HepG2 (cell line): ENCODE results near the gene LLGL2. TPM values are rescaled to one million over a fixed set of nuclear protein-coding genes. Genes with fewer than 3 reads are reported as not detected.

Source experiments
- CBX2 ChIP-seq, 2 experiments: fragments of 200-600 bp in 1 of 2; sonication (generic); formaldehyde crosslinking in 1 of 2; IDR thresholded peaks; 2 replicates each; pipeline versions ENCODE4 v1.7.0 to v1.8.1; 2018 to 2022; ENCODE audit warnings: low read depth in 2 of 2, low read length in 1 of 2, mild to moderate bottlenecking in 1 of 2, missing genetic modification reagents in 1 of 2
- DNMT3B ChIP-seq: conservative IDR thresholded peaks from 2 replicates; pipeline ENCODE4 v1.6.1; 2016; ENCODE audit warnings: missing biosample characterization, control low read depth
- EEA1 ChIP-seq: sonication (generic); formaldehyde crosslinking; IDR thresholded peaks from 2 replicates; pipeline ENCODE4 v1.5.1; 2020; ENCODE audit warnings: mild to moderate bottlenecking, missing genetic modification reagents, borderline replicate concordance
- GZF1 ChIP-seq: sonication (generic); formaldehyde crosslinking; IDR thresholded peaks from 2 replicates; pipeline ENCODE4 v1.5.1; 2020; ENCODE audit warnings: mild to moderate bottlenecking, missing genetic modification reagents
- HNF4G ChIP-seq, 2 experiments: sonication (generic) in 1 of 2; formaldehyde crosslinking in 1 of 2; IDR thresholded peaks; 2 replicates each; pipeline versions ENCODE4 v1.4.0 to v1.6.1; 2011 to 2020; ENCODE audit warnings: borderline replicate concordance in 2 of 2, low read depth in 2 of 2, mild to moderate bottlenecking in 2 of 2, low read length in 1 of 2, missing genetic modification reagents in 1 of 2, moderate library complexity in 1 of 2
- KLF9 ChIP-seq: IDR thresholded peaks from 2 replicates; pipeline ENCODE4 v1.6.1; 2016; ENCODE audit warnings: low read depth
- KMT2B ChIP-seq: IDR thresholded peaks from 2 replicates; pipeline ENCODE4 v1.6.1; 2016; ENCODE audit warnings: missing genetic modification reagents, missing compliant biosample characterization
- MLLT10 ChIP-seq: sonication (generic); formaldehyde crosslinking; IDR thresholded peaks from 2 replicates; pipeline ENCODE4 v1.4.0; 2020; ENCODE audit warnings: missing genetic modification reagents
- NFATC3 ChIP-seq: sonication (generic); formaldehyde crosslinking; IDR thresholded peaks from 2 replicates; pipeline ENCODE4 v1.5.1; 2020; ENCODE audit warnings: mild to moderate bottlenecking, missing genetic modification reagents
- RCOR2 ChIP-seq: IDR thresholded peaks from 2 replicates; pipeline ENCODE4 v1.6.1; 2016; ENCODE audit warnings: missing biosample characterization, missing genetic modification reagents
- SIN3A ChIP-seq: IDR thresholded peaks from 2 replicates; pipeline ENCODE4 v1.6.1; 2011; ENCODE audit warnings: low read depth, mild to moderate bottlenecking, control low read depth, low read length, borderline replicate concordance
- SIX4 ChIP-seq: sonication (generic); formaldehyde crosslinking; IDR thresholded peaks from 2 replicates; pipeline ENCODE4 v1.4.0; 2020; ENCODE audit warnings: missing genetic modification reagents
- SOX6 ChIP-seq, 2 experiments: fragments of 450-650 bp in 1 of 2; sonication (generic) in 1 of 2; formaldehyde crosslinking in 1 of 2; IDR thresholded peaks; 2 replicates each; pipeline versions ENCODE4 v1.4.0 to v1.6.1; 2017 to 2020; ENCODE audit warnings: antibody characterized with exemption in 1 of 2, mild to moderate bottlenecking in 1 of 2, missing genetic modification reagents in 1 of 2
- YEATS2 ChIP-seq: sonication (generic); formaldehyde crosslinking; IDR thresholded peaks from 2 replicates; pipeline ENCODE4 v1.4.0; 2020; ENCODE audit warnings: missing genetic modification reagents, borderline replicate concordance
- ZFY ChIP-seq: sonication (generic); formaldehyde crosslinking; IDR thresholded peaks from 2 replicates; pipeline ENCODE4 v1.4.0; 2020; ENCODE audit warnings: missing genetic modification reagents
- ZNF232 ChIP-seq: sonication (generic); formaldehyde crosslinking; IDR thresholded peaks from 2 replicates; pipeline ENCODE4 v1.4.0; 2020; ENCODE audit warnings: missing genetic modification reagents, borderline replicate concordance
- ZNF7 ChIP-seq: IDR thresholded peaks from 2 replicates; pipeline ENCODE4 v1.6.1; 2016; ENCODE audit warnings: missing biosample characterization, missing genetic modification reagents
- polyA plus RNA-seq, 8 experiments: library from polyadenylated mRNA; depleted of rRNA in 3 of 8; stranded (reverse) in 7 of 8; unstranded in 1 of 8; fragments of >200 nt; fragmentation: Illumina TruSeq in 4 of 8; extraction: Trizol in 4 of 8; gene quantifications; 2 replicates each; pipeline versions ENCODE4 v1.2.1 to v1.2.3, GENCODE V29; 2011 to 2016; ENCODE audit warnings: low read depth in 4 of 8, missing spikeins in 1 of 8, mixed read lengths in 1 of 8; ENCODE audit not compliant: insufficient read depth in 1 of 8
- total RNA-seq, 5 experiments: library from RNA; depleted of rRNA; stranded (reverse); fragments of >200 nt; fragmentation: Illumina TruSeq; extraction: Trizol; gene quantifications; 2 replicates each; pipeline ENCODE4 v1.2.3, GENCODE V29; 2016; ENCODE audit warnings: low read depth in 1 of 5
- TF ChIP-seq, protein P1 (sequence below), 2 experiments: sonication (generic) in 1 of 2; formaldehyde crosslinking in 1 of 2; IDR thresholded peaks; 2 replicates each; pipeline versions ENCODE4 v1.4.0 to v1.6.1; 2018 to 2020; ENCODE audit warnings: missing genetic modification reagents in 2 of 2, borderline replicate concordance in 1 of 2, low read depth in 1 of 2, mild to moderate bottlenecking in 1 of 2, missing biosample characterization in 1 of 2
- TF ChIP-seq, protein P2 (sequence below): sonication (generic); formaldehyde crosslinking; IDR thresholded peaks from 2 replicates; pipeline ENCODE4 v1.5.0; 2020; ENCODE audit warnings: missing genetic modification reagents
- TF ChIP-seq, protein P3 (sequence below): sonication (generic); formaldehyde crosslinking; IDR thresholded peaks from 2 replicates; pipeline ENCODE4 v1.8.1; 2023; ENCODE audit warnings: mild to moderate bottlenecking, moderate library complexity, missing genetic modification reagents
- TF ChIP-seq, protein P4 (sequence below): sonication (generic); formaldehyde crosslinking; IDR thresholded peaks from 2 replicates; pipeline ENCODE4 v1.5.1; 2020; ENCODE audit warnings: missing genetic modification reagents, mild to moderate bottlenecking, borderline replicate concordance
- TF ChIP-seq, protein P5 (sequence below): sonication (generic); formaldehyde crosslinking; IDR thresholded peaks from 2 replicates; pipeline ENCODE4 v1.4.0; 2020; ENCODE audit warnings: low read depth, mild to moderate bottlenecking, missing genetic modification reagents

LLGL2 gene
- total and polyA plus RNA-seq, 2 of the 13 experiments (the other 11 are each of a cell fraction or from before 2014, with no cell fraction given), result 83.0 to 86.7 TPM

DNA sequence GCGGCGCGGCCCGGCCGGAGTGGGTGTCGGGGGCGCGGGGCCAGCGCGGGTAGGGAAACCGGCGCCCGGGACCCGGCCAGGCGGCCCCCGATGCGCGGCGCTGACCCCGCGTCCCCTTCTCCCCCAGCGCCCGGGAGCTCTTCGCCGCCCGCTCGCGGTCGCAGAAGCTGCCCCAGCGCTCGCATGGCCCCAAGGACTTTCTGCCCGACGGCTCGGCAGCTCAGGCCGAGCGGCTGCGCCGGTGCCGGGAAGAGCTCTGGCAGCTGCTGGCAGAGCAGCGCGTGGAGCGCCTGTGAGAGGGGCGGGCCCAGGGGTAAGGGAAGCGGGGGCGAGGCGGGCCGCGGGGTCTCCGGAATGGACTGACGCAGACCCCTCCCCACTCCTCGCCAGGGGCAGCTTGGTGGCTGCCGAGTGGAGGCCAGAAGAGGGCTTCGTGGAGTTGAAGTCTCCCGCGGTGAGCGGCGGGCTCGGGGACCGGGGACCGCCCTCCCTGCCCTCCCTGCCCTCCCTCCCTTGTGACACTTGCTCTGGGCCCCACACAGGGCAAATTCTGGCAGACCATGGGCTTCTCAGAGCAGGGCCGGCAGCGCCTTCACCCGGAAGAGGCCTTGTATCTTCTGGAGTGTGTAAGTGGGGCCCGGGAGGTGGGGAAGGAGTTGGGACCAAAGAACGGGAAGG is 8.7 kb upstream of the LLGL2 start (continued):
- TF ChIP-seq, protein P1, sequence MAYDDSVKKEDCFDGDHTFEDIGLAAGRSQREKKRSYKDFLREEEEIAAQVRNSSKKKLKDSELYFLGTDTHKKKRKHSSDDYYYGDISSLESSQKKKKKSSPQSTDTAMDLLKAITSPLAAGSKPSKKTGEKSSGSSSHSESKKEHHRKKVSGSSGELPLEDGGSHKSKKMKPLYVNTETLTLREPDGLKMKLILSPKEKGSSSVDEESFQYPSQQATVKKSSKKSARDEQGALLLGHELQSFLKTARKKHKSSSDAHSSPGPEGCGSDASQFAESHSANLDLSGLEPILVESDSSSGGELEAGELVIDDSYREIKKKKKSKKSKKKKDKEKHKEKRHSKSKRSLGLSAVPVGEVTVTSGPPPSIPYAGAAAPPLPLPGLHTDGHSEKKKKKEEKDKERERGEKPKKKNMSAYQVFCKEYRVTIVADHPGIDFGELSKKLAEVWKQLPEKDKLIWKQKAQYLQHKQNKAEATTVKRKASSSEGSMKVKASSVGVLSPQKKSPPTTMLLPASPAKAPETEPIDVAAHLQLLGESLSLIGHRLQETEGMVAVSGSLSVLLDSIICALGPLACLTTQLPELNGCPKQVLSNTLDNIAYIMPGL (CRISPR knock-in tag; IDR thresholded peaks at IDR 0.05; ENCODE audit: borderline replicate concordance in 1 of 2, low read depth in 1 of 2), result peak in 1 of 2 experiments; percentile 15; a peak in 1 of 4 replicates
- no peak for TF ChIP-seq HNF4G (IDR thresholded peaks at IDR 0.05; ENCODE audit: borderline replicate concordance, low read depth, low read length)
- 0 out of 2 replicates have a peak, but pooled peaks have one; percentile 18 for TF ChIP-seq HNF4G (CRISPR knock-in tag; IDR thresholded peaks at IDR 0.05; ENCODE audit: borderline replicate concordance, low read depth)
- TF ChIP-seq GZF1, result no peak
- TF ChIP-seq ZNF232 (CRISPR knock-in tag), result peak; percentile 69; the same call in 1 of the 2 replicates
- TF ChIP-seq EEA1 (CRISPR knock-in tag), result no peak
- no peak for TF ChIP-seq DNMT3B
- TF ChIP-seq, protein P2, sequence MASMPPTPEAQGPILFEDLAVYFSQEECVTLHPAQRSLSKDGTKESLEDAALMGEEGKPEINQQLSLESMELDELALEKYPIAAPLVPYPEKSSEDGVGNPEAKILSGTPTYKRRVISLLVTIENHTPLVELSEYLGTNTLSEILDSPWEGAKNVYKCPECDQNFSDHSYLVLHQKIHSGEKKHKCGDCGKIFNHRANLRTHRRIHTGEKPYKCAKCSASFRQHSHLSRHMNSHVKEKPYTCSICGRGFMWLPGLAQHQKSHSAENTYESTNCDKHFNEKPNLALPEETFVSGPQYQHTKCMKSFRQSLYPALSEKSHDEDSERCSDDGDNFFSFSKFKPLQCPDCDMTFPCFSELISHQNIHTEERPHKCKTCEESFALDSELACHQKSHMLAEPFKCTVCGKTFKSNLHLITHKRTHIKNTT, result no peak
- TF ChIP-seq CBX2 (IDR thresholded peaks at IDR 0.05; ENCODE audit: low read depth, low read length), result no peak
- TF ChIP-seq CBX2 (CRISPR knock-in tag; IDR thresholded peaks at IDR 0.05; ENCODE audit: low read depth), result no peak
- no peak for TF ChIP-seq RCOR2 (CRISPR knock-in tag)
- no peak for TF ChIP-seq ZFY (CRISPR knock-in tag)
- TF ChIP-seq, protein P3, sequence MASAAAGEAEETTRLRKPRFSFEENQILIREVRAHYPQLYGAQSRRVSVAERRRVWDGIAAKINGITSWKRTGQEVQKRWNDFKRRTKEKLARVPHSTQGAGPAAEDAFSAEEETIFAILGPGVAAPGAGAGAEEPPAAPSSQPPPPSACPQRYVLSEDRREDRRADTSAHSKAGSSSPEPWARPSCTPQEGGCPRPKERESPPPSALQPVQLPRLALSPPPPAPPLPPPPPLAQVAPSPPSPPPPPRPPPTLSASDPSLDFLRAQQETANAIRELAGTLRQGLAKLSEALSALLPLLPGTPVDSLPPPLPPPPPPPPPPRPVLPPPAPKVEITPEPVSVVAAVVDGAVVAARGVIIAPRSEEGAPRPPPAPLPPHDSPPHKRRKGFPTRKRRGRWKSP (CRISPR knock-in tag), result no peak
- no peak for TF ChIP-seq KMT2B (CRISPR knock-in tag)
- 0 out of 2 replicates have a peak, but pooled peaks have one; percentile 32 for TF ChIP-seq KLF9 (CRISPR knock-in tag)
- TF ChIP-seq SIX4 (CRISPR knock-in tag), result no peak
- no peak for TF ChIP-seq SOX6 (IDR thresholded peaks at IDR 0.05)
- no peak for TF ChIP-seq SOX6 (CRISPR knock-in tag; IDR thresholded peaks at IDR 0.05)
- TF ChIP-seq MLLT10, result no peak
- peak; percentile 50; the same call in 1 of the 2 replicates for TF ChIP-seq SIN3A
- TF ChIP-seq, protein P4, sequence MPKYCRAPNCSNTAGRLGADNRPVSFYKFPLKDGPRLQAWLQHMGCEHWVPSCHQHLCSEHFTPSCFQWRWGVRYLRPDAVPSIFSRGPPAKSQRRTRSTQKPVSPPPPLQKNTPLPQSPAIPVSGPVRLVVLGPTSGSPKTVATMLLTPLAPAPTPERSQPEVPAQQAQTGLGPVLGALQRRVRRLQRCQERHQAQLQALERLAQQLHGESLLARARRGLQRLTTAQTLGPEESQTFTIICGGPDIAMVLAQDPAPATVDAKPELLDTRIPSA (CRISPR knock-in tag), result no peak
- no peak for TF ChIP-seq ZNF7 (CRISPR knock-in tag)
- 0 out of 2 replicates have a peak, but pooled peaks have one; percentile 27 for TF ChIP-seq NFATC3 (CRISPR knock-in tag)
- TF ChIP-seq, protein P5, sequence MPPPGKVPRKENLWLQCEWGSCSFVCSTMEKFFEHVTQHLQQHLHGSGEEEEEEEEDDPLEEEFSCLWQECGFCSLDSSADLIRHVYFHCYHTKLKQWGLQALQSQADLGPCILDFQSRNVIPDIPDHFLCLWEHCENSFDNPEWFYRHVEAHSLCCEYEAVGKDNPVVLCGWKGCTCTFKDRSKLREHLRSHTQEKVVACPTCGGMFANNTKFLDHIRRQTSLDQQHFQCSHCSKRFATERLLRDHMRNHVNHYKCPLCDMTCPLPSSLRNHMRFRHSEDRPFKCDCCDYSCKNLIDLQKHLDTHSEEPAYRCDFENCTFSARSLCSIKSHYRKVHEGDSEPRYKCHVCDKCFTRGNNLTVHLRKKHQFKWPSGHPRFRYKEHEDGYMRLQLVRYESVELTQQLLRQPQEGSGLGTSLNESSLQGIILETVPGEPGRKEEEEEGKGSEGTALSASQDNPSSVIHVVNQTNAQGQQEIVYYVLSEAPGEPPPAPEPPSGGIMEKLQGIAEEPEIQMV (CRISPR knock-in tag), result no peak
- TF ChIP-seq YEATS2 (CRISPR knock-in tag), result peak; percentile 48; the same call in 1 of the 2 replicates
